ENCODE results near the gene GLP2R.
"Not testable (repeated sequence)": the region's sequence is repeated elsewhere in the genome, so short reads cannot be mapped to it uniquely, and the experiment has no call there.

GLP2R gene

GRCh38 chr17:9825641-9826150, at the start of gene GLP2R:
TSS of gene GLP2R (plus strand) at chr17:9825924. CDS start at chr17:9826064, 140 bp downstream.
- no peak for DNase-seq (ENCODE audit: low read depth)

GRCh38 chr17:9776911-9777310, 48.8 kb upstream of the GLP2R start:
- no peak for DNase-seq (ENCODE audit: low read depth)

GRCh38 chr17:9780552-9780951, 45.2 kb upstream of the GLP2R start:
- no peak for DNase-seq (ENCODE audit: low read depth)

GRCh38 chr17:9783050-9783449, 42.7 kb upstream of the GLP2R start:
- DNase-seq (ENCODE audit: low read depth), result no peak

GRCh38 chr17:9783465-9783864, 42.3 kb upstream of the GLP2R start:
- DNase-seq (ENCODE audit: low read depth), result not testable (repeated sequence)

- DNase-seq (ENCODE audit: low read depth), result no peak
Observed at GRCh38 chr17:9784544-9784943, 41.2 kb upstream of the GLP2R start.

GRCh38 chr17:9788601-9789000, 37.1 kb upstream of the GLP2R start:
- no peak for DNase-seq (ENCODE audit: low read depth)

- DNase-seq (ENCODE audit: low read depth), result no peak
Observed at GRCh38 chr17:9790316-9790715, 35.4 kb upstream of the GLP2R start.

- no peak for DNase-seq (ENCODE audit: low read depth)
Observed at GRCh38 chr17:9790889-9791876, 34.5 kb upstream of the GLP2R start, which contains the start of gene DHRS7C. TSS of gene DHRS7C (minus strand) at chr17:9791592. CDS start at chr17:9791284, 308 bp downstream.

GRCh38 chr17:9792181-9792840, 33.4 kb upstream of the GLP2R start:
- no peak for DNase-seq (ENCODE audit: low read depth)

- no peak for DNase-seq (ENCODE audit: low read depth)
Observed at GRCh38 chr17:9798008-9798407, 27.7 kb upstream of the GLP2R start.

GRCh38 chr17:9798724-9799123, 27.0 kb upstream of the GLP2R start:
- no peak for DNase-seq (ENCODE audit: low read depth)

- no peak for DNase-seq (ENCODE audit: low read depth)
Observed at GRCh38 chr17:9801505-9801904, 24.2 kb upstream of the GLP2R start.

GRCh38 chr17:9802294-9802693, 23.4 kb upstream of the GLP2R start:
- no peak for DNase-seq (ENCODE audit: low read depth)

- DNase-seq (ENCODE audit: low read depth), result no peak
Observed at GRCh38 chr17:9802697-9803096, 23.0 kb upstream of the GLP2R start.

- DNase-seq (ENCODE audit: low read depth), result no peak
Observed at GRCh38 chr17:9805769-9806168, 20.0 kb upstream of the GLP2R start.

- no peak for DNase-seq (ENCODE audit: low read depth)
Observed at GRCh38 chr17:9806699-9807098, 19.0 kb upstream of the GLP2R start.

- no peak for DNase-seq (ENCODE audit: low read depth)
Observed at GRCh38 chr17:9809409-9809808, 16.3 kb upstream of the GLP2R start.

GRCh38 chr17:9810100-9810949, 15.4 kb upstream of the GLP2R start:
- DNase-seq (ENCODE audit: low read depth), result no peak

GRCh38 chr17:9811086-9811485, 14.6 kb upstream of the GLP2R start:
- DNase-seq (ENCODE audit: low read depth), result no peak

- no peak for DNase-seq (ENCODE audit: low read depth)
Observed at GRCh38 chr17:9811537-9811936, 14.2 kb upstream of the GLP2R start.

GRCh38 chr17:9813166-9813565, 12.6 kb upstream of the GLP2R start:
- DNase-seq (ENCODE audit: low read depth), result no peak

Data from GM04503 (cell line).